NCI-H2196 treated with DMSO at 0.1 percent for 48 hours (cell line): Measurements from ENCODE around the gene PRMT9.

Source experiments
- DNase-seq: peaks from one replicate; lab custom pipeline; 2025; ENCODE audit not compliant: unreplicated experiment; lab: John Stamatoyannopoulos, UW

The PRMT9 gene

DNA sequence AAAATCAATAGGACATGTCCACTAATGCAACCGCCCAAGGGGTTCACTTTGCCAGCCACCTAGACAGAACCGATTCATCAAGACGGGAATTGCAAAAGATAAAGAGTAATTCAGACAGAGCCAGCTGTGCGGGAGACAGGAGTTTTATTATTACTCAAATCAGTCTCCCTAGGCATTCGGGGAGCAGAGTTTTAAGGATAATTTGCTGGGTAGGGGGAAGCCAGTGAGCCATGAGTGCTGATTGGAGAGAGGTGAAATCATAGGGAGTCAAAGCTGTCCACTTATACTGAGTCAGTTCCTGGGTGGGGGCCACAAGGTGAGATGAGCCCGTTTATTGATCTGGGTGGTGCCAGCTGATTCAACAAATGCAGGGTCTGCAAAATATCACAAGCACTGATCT lies 58.2 kb downstream of the PRMT9 start:
- no peak for DNase-seq

DNA sequence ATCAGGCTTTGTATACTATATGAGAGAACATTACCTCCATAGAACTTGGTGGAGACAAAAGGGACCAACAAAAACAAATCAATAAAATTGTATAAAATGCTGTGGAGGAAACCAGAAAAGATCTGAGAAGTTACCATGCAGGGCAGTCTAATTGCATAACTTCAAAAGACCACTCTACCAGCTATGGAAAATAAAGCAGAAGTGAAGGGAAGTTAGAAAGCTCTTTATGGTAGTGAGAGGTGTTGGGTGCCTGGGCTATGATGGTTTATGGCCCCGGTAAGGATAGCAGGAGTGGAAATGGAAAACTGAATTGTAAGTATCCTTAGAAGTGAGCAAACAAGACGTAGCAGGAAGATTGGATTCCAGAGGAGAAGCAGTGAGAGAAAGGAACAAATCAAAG lies 63.6 kb downstream of the PRMT9 start:
- no peak for DNase-seq

DNA sequence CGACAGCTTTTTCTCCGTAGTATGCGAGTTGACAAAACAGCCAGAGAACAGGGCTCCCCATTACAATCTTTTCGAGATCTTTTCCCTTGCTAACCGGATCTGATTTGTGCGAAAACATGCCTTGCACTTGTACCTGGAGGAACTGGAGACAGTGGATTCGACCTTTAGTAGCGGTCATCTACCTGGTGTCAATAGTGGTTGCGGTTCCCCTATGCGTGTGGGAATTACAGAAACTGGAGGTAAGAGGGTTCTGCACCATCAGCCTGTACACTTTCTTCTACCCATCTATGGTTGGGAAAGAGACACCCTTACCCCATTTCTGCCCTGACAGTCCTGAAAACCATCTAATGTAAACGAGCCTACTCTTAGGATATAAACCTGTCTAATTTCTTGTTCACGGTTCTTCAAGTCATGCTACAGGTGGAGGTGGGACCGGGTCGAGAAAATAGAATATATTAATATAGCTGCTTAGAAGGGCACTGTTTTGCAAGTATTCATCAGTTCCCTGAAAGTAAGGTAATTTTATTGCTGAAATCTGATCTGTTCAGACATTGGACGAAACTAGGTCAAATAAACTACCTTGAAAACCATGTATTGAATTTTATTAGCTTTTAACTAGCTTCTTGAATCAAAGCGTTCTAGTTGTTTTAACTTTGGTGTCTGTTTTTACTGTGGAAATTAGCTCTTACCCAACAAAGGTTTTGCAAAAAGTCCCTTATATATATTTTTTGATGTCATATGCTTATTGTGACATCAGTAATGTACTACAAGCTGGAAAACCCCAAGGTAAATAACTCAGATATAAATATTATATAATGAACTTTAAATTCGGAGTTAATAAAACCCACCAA lies 65.9 kb downstream of the PRMT9 start:
- DNase-seq, result no peak

DNA sequence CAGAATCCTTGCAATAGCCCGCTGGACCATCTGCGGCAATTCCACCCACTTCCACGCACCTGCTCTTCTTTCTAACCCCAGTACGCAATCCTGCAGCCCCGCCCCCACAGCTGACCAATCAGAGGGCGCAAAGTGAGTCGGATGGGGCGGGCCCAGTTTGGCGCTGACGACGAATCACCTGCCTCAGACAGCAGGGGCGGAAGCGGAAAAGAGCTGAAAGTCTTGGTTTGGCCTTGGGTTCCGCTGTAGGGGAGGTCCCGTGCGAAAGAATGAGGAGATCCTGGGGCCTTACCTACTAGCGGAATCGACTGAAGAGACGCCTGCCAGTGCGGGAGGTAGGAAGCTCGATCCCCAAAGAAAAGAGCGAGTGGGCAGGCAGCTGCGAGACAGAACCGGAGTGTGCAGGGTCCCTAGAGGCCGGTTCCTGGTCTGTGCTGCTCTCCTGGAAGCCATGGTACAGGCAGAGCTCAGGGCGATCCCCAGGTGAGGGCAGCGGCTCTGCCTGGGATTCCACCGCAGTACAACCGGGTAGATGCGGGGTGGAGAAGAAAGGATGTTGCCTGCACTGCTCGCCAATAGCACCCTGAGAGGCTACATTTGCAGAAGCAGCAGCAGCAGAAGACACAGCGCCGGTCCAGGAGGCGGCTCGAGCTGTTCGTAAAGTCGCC lies 66.7 kb downstream of the PRMT9 start, which contains the start of gene TMEM184C:
Gene TMEM184C, plus strand, starts transcription at position 225 of the 668 bp plus-strand sequence. CDS start 560 bp downstream, outside the sequence.
- peak; percentile 62 for DNase-seq

DNA sequence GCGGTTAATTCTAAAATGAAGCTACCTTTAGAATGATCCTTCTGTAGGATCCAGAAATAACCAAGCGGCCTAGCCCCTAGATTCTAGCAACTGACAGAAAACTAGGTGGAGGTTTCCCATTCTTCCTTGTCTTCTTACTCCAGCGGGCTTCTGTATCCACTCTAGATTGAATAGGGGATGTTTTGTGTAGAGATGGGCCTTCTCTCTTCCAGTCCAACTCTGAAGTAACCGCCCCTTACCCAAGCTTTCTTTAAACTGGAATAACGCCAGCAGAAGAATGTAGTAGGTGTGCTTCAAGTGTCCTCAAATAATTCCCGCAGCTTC lies 67.2 kb downstream of the PRMT9 start:
- no peak for DNase-seq

DNA sequence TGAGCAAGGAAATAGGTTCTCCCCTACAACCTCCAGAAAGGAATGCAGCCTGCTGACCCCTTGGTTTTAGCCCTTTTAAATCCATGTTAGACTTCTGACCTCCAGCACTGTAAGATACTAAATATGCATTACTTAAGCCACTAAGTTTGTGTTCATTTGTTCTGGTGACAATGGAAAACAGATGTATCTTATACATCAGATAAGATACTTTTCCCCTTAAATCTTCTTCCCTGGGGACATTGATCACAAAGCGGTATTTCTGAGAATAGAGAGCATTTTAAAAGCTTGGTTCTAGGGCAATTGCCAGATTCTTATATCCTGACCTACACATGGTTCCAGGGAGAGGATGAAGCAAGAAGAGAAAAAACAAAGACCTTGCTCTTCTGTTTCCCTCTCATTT lies 73.3 kb downstream of the PRMT9 start:
- no peak for DNase-seq

DNA sequence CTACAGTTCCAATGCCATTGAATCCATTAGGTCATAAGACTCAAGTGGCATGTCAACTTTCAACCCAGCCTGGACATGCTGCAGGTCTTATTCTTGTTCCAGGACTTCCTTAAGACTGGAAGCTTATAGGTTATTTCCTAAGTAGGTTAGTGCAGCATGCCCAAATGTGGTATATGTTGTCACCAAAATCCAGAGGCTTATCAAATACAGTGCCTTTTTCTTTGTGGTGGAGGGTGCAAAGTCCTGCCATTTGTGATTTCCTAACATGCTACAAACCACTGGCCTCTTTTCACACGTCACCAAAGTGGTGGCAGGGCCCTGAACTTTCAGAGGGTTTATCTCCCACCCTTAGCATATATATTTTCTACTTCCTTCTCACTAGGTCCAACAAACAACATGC lies 76.5 kb downstream of the PRMT9 start:
- DNase-seq, result no peak

DNA sequence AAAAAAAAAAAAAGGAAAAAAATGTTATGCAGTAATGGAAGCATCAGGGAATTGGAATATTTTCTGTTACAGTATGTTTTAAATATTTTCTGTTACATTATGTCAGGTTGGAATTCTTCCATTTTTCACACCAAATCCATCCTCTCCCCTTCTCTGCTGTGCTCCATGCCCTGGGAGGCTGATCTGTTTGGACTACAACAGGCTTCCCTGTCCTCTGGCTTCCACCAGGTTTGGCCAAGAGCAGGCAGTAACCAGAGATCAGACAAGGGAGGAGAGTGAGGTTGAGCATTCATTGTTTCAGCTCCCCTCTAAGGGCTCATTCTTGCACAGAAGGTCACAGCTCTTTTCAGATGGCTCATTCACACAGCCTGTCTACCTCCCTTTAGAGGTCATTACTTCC lies 78.5 kb downstream of the PRMT9 start:
- DNase-seq, result no peak

DNA sequence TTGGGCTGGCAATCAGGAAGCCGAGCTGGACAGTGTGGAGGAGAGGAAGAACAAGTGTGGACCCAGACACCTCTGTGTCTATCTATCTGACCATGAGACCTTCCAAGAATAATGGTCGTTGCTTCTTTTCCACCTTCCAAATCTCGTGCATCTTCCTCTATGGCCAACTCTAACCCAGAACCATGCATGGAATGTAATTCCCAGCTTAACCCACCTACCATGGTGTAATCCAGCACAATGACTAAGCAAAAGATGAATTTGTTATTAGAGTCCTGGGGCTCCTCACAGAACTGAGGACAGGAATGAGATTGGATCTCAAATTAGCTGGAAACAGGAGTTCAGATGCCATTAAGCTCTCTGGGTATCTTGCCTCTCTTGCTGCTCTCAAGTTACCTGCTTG lies 84.2 kb downstream of the PRMT9 start:
- DNase-seq, result no peak

DNA sequence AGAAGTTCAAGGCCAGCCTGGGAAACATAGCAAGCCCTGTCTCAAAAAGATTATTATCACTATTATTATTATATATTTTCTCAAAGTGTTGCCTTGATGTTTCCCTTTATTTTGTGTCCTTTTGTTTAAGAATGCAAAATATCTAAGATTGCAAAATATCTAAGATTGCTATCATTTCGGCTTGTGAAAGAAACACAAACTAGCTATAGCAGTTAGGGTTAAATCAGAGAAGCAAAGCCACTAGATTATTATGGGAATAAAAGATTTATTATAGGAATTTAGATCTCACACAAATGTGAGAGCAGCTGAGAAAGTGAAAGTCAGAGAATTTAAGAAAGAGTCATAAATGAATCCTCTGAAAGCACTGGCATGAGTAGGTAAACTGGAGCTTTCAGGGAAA lies 84.8 kb downstream of the PRMT9 start:
- no peak for DNase-seq

DNA sequence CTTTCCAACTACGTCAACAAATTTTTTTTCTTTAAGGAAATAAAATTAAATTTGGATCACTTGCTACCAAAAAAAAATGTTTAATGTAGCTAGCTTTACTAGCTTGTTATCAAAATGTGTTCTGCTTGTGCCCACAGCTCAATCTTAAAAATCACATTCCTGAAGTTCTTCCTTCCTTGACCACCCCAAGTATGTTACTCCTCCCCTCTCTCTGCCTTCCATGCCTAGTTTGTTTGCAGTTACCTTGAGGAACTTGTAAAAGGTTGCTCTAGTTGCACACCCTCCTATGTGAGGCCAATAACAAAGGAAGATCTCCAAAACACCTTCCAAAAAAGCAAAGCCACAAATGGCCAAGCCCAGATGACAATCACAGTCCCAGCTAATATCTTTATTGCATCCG lies 86.4 kb downstream of the PRMT9 start:
- DNase-seq, result no peak

DNA sequence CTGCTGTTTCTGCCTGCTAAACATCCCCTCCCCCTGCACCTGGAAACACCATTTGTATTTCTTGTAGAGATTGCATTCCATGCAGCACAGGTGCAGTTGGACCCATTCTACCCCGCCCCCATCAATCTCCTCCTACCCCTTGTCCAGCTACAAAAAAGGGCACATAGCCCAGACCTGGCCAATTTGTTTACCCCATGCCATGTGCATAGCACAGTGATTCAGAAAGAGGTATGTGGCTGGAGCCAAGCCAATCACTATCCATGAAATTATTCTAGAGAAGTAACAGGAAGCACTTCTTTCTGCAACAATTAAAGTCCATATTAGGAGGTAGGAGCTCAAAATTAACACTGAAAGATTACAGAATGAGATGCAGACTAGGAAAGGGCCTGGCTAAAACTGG lies 87.0 kb downstream of the PRMT9 start:
- DNase-seq, result peak; percentile 39

DNA sequence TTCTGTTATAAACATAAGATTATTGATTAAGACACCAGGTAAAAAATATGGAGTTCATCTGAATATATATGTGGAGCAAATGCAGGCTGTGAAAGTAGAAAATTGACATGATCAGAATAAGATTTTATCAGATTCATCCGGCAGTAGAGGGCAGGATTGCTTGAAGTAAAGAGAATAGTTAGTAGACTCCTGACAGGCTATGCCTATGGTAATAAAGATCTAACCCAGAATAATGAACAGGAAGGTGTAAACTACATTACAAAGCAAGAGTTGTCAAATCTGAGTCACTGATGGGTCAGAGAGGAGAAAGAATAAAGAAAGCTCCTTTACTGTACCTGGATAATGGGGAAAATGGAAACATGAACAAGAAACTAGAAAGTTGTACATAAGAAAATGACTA lies 87.6 kb downstream of the PRMT9 start:
- DNase-seq, result no peak

DNA sequence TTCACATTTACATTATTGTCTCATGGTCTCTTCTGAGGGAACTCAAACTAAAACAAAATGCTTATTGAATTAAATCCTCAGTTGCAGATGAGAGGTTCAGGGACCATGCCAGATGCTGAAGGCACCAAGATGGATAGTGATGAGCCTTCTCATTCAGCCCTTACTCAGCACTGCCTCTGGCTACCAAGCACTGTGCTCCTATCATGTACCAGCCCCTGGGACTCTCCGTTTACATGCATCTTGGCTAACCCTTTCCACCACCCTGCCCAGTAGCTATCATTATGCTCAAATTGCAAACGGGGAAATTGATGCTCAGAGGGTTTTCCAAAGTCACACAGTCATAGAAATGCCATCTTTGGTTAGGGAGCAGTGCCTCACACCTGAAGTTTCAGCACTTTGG lies 89.4 kb downstream of the PRMT9 start:
- no peak for DNase-seq

DNA sequence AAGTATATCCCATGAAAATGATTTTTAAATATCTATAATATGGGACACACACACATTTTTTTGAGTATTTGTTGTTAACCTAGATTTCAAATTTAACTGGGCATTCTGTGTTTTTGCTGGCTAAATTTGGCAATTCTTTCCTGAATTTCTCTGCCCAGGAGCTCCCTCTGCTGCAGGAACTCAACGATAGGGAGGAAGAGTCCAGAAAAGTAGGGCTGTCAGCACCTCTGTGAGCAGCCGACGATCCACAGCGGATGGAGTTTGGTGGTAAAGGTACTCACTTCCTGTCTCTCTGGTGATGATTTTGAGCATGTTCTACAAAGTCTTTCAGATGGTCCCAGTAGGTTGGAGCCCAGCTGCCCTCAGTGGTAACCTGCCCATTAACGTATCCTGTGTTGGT lies 89.9 kb downstream of the PRMT9 start:
- DNase-seq, result no peak

DNA sequence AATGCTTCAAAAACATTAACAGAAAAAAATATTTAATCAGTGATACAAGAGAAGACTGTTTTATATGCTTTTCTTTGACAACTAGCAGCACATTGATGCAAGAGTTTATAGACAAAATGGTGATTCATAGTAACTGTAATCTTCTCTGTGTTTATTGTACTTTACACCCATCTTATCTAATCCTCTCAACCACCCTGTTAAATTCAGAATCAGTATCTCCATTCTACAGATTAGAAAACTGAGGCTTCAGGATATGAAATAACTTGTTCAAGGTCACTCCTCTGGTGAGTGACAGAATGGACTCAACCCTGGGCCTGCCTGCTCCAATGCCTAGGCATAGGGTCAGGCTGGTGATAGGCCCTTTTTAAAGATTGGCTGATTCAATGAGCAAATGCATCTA lies 92.9 kb downstream of the PRMT9 start:
- no peak for DNase-seq

DNA sequence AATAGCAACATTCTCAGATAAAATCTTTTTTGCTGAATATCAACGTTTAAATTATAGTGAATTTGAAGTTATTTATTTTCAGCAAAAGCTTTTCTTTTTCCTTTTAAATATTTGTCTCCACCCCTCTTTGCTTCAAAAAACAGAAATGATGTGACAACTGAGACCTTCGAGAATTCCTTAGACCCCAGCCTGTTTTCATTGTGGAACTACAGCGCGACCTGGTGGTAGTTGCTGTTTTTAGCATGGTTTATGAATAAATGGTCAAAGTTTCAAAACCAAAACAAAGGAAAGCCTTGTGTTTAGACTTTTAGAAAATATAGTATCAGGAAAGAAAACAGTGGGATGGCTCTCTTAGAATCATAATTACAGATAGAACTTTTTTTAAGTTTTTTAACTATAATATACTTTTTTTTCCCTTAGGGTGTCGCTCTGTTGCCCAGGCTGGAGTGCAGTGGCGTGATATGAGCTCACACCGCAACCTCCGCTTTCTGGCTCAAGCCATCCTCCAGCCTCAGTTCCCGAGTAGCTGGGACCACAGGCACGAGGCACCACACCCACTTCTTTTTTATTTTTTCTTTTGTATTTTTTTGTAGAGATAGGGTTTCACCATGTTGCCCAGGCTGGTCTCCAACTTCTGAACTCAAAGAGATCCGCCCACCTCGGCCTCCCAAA lies 93.6 kb downstream of the PRMT9 start:
- peak; percentile 0 for DNase-seq

DNA sequence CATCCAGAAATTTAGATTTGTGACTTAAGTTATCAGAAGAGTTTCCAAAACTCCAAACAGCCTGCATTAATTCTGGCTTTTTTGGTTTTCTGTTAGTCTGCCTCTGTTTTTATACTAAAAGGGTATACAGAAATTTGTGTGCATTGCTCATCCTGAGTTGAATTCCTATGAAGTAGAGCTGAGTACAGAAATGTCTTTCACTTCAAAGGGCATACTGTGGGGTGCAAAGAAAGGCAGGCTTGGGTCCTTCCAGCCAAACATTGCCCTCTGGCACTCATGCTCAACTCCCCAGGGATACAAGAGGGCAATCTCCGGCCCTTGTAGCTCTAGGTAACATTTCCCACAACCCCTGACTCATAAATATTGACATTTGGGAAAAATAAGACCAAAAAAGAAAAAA lies 94.4 kb downstream of the PRMT9 start:
- no peak for DNase-seq
